ENCODE results near the gene GPR180. TPM values are rescaled to one million over a fixed set of nuclear protein-coding genes. Genes with fewer than 3 reads are reported as not detected.

Gene GPR180
- total and polyA plus RNA-seq, 8 donors, result 5.8 to 10.4 (median 7.7) TPM

- H3K27me3 ChIP-seq, result peaks cover 29 to 44% of the 10 kb centered on the region in 2 donors
- TF ChIP-seq CTCF (IDR thresholded peaks at IDR 0.05), result no peak
- H3K4me3 ChIP-seq, result no peak overlapping the region
- ATAC-seq, result no peak
- no peaks in the 10 kb centered on the region for H3K4me1 ChIP-seq
- H3K36me3 ChIP-seq, result no peaks in the 10 kb centered on the region
- H3K27ac ChIP-seq, result no peak overlapping the region
- no peak for DNase-seq
- H3K9me3 ChIP-seq, result no peaks in the 10 kb centered on the region
- intact Hi-C loops (cut with DNase I), result no loop called here
Observed at GRCh38 chr13:94661406-94661805, 59.7 kb downstream of the GPR180 start.

- ATAC-seq, result no peak
- TF ChIP-seq CTCF (IDR thresholded peaks at IDR 0.05), result no peak
- no peak overlapping the region for H3K27ac ChIP-seq
- DNase-seq, result peak in 1 of 4 donors; percentile 13
- H3K36me3 ChIP-seq, result no peaks in the 10 kb centered on the region
- H3K4me1 ChIP-seq, result no peaks in the 10 kb centered on the region
- H3K9me3 ChIP-seq, result no peaks in the 10 kb centered on the region
- H3K4me3 ChIP-seq, result no peak overlapping the region
- H3K27me3 ChIP-seq, result peaks cover 29 to 44% of the 10 kb centered on the region in 2 donors
- intact Hi-C loops (cut with DNase I), result no loop called here
Observed at GRCh38 chr13:94662274-94662945, 60.8 kb downstream of the GPR180 start.

GRCh38 chr13:94664889-94665288 lies 63.2 kb downstream of the GPR180 start:
- H3K36me3 ChIP-seq, result no peaks in the 10 kb centered on the region
- peaks cover 29 to 44% of the 10 kb centered on the region in 2 donors for H3K27me3 ChIP-seq
- no peak for TF ChIP-seq CTCF (IDR thresholded peaks at IDR 0.05)
- intact Hi-C loops (cut with DNase I), result no loop called here
- no peak overlapping the region for H3K27ac ChIP-seq
- H3K4me3 ChIP-seq, result no peak overlapping the region
- H3K9me3 ChIP-seq, result no peaks in the 10 kb centered on the region
- DNase-seq (no peak), ATAC-seq (no peak)
- H3K4me1 ChIP-seq, result no peaks in the 10 kb centered on the region

GRCh38 chr13:94666065-94666464 lies 64.4 kb downstream of the GPR180 start:
- TF ChIP-seq CTCF (IDR thresholded peaks at IDR 0.05), result no peak
- Histone ChIP-seq H3K9me3 (no peaks in the 10 kb centered on the region), H3K27ac (no peak overlapping the region), H3K27me3 (peaks cover 29 to 42% of the 10 kb centered on the region in 2 donors), H3K36me3 (no peaks in the 10 kb centered on the region), H3K4me1 (no peaks in the 10 kb centered on the region), H3K4me3 (no peak overlapping the region)
- intact Hi-C loops (cut with DNase I), result no loop called here
- DNase-seq (no peak), ATAC-seq (no peak)

GRCh38 chr13:94667190-94667589 lies 65.5 kb downstream of the GPR180 start:
- Histone ChIP-seq H3K4me3 (no peak overlapping the region), H3K36me3 (no peaks in the 10 kb centered on the region), H3K27me3 (peaks cover 18 to 30% of the 10 kb centered on the region in 2 donors), H3K9me3 (no peaks in the 10 kb centered on the region), H3K4me1 (no peaks in the 10 kb centered on the region), H3K27ac (no peak overlapping the region)
- no peak for DNase-seq
- TF ChIP-seq CTCF (IDR thresholded peaks at IDR 0.05), result no peak
- intact Hi-C loops (cut with DNase I), result no loop called here
- no peak for ATAC-seq
